Measurements from ENCODE around the gene CHD8.
"Not testable (repeated sequence)": the region's sequence is repeated elsewhere in the genome, so short reads cannot be mapped to it uniquely, and the experiment has no call there.

DNA sequence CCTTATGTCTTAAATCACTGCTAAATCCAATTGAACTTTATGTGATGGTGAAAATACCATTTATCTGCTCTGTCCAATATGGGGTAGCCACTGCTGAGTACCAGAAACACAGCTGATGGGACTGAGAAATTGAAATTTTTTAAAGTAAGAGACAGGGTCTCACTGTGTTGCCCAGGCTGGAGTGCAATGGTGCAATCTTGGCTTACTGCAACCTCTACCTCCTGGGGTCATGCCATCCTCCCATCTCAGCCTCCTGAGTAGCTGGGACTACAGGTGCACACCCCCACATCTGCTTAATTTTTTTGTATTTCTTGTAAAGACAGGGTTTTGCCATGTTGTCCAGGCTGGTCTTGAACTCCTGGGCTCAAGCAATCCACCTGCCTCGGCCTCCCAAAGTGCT, 83.1 kb downstream of the CHD8 start:
- TF ChIP-seq EZH2phosphoT487 (IDR thresholded peaks at IDR 0.05; ENCODE audit: borderline replicate concordance, low read length); EZH2 (IDR thresholded peaks at IDR 0.05; ENCODE audit: low read length, unreplicated experiment): not testable (repeated sequence)
- TF ChIP-seq, protein P1, sequence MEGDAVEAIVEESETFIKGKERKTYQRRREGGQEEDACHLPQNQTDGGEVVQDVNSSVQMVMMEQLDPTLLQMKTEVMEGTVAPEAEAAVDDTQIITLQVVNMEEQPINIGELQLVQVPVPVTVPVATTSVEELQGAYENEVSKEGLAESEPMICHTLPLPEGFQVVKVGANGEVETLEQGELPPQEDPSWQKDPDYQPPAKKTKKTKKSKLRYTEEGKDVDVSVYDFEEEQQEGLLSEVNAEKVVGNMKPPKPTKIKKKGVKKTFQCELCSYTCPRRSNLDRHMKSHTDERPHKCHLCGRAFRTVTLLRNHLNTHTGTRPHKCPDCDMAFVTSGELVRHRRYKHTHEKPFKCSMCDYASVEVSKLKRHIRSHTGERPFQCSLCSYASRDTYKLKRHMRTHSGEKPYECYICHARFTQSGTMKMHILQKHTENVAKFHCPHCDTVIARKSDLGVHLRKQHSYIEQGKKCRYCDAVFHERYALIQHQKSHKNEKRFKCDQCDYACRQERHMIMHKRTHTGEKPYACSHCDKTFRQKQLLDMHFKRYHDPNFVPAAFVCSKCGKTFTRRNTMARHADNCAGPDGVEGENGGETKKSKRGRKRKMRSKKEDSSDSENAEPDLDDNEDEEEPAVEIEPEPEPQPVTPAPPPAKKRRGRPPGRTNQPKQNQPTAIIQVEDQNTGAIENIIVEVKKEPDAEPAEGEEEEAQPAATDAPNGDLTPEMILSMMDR (conservative IDR thresholded peaks at IDR 0.05; ENCODE audit: low read depth, low read length): not testable (repeated sequence)

Data from PC-3 (cell line).